ENCODE results near the gene MICAL3. TPM values are rescaled to one million over a fixed set of nuclear protein-coding genes. Genes with fewer than 3 reads are reported as not detected.

MICAL3 gene
- total and polyA plus RNA-seq, 2 of the 8 experiments (the other 6 are each of a cell fraction or from before 2014, with no cell fraction given): 8.3 to 41.8 TPM

GRCh38 chr22:18033204-18033998, 9.0 kb upstream of the MICAL3 start:
- TF ChIP-seq MAFK (IDR thresholded peaks at IDR 0.05; ENCODE audit: low read depth, low read length) (no peak), KDM4A (IDR thresholded peaks at IDR 0.05; ENCODE audit: low read depth, low read length, severe bottlenecking) (no peak), POLR2A (IDR thresholded peaks at IDR 0.05; ENCODE audit: control extremely low read depth in 1 of 2, low read depth in 2 of 2, low read length in 2 of 2) (no peak), GABPA (IDR thresholded peaks at IDR 0.05; ENCODE audit: borderline replicate concordance, insufficient read depth, low read length) (no peak), RAD21 (IDR thresholded peaks at IDR 0.05 in 1 of 2, conservative IDR thresholded peaks at IDR 0.05 in 1 of 2; ENCODE audit: low read depth in 2 of 2, low read length in 2 of 2) (no peak), JUN (IDR thresholded peaks at IDR 0.05; ENCODE audit: low read depth, low read length) (no peak), E2F6 (IDR thresholded peaks at IDR 0.05) (no peak), TAF7 (optimal IDR thresholded peaks at IDR 0.05; ENCODE audit: borderline replicate concordance, low read depth, low read length) (no peak)
- TF ChIP-seq, protein P1, sequence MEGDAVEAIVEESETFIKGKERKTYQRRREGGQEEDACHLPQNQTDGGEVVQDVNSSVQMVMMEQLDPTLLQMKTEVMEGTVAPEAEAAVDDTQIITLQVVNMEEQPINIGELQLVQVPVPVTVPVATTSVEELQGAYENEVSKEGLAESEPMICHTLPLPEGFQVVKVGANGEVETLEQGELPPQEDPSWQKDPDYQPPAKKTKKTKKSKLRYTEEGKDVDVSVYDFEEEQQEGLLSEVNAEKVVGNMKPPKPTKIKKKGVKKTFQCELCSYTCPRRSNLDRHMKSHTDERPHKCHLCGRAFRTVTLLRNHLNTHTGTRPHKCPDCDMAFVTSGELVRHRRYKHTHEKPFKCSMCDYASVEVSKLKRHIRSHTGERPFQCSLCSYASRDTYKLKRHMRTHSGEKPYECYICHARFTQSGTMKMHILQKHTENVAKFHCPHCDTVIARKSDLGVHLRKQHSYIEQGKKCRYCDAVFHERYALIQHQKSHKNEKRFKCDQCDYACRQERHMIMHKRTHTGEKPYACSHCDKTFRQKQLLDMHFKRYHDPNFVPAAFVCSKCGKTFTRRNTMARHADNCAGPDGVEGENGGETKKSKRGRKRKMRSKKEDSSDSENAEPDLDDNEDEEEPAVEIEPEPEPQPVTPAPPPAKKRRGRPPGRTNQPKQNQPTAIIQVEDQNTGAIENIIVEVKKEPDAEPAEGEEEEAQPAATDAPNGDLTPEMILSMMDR (IDR thresholded peaks at IDR 0.05; ENCODE audit: control extremely low read depth in 1 of 3, insufficient read depth in 1 of 3, low read depth in 1 of 3, low read length in 3 of 3): no peak
- H3K4me2 ChIP-seq (ENCODE audit: insufficient read depth in 1 of 2, low read depth in 2 of 2, low read length in 2 of 2): no peak overlapping the region
- 85% methylated on average over 6 of the region's 6 CpGs; no CpG with 5 or more reads in 1 of the 2 experiments for WGBS, 2 experiments (ENCODE audit: extremely low coverage in 1 of 2, insufficient coverage in 1 of 2, insufficient read length in 1 of 2, insufficient replicate concordance in 2 of 2, low coverage in 1 of 2, low lambda C conversion rate in 2 of 2, missing lambda C conversion rate in 1 of 2)
- no peak overlapping the region for H2BK15ac ChIP-seq (ENCODE audit: low read length)
- H3K4me3 ChIP-seq (ENCODE audit: extremely low read depth in 1 of 4, insufficient read depth in 2 of 4, low read depth in 3 of 4, low read length in 4 of 4): no peak overlapping the region
- DNase-seq (ENCODE audit: low read depth in 1 of 2, low spot score in 2 of 2) (no peak), FAIRE-seq (no peak)
- H2AK5ac ChIP-seq (ENCODE audit: low read depth, low read length): no peak overlapping the region
- H4K8ac ChIP-seq (ENCODE audit: extremely low read depth, insufficient read depth, low read length): no peak overlapping the region
- peaks cover 0 to 2% (median 1%) of the 10 kb centered on the region in 4 experiments; a peak in 1 of 7 replicates for H3K4me1 ChIP-seq (replicated peaks in 1 of 4; ENCODE audit: control insufficient read depth in 3 of 4, insufficient read depth in 4 of 4, low read length in 3 of 4)
- H4K91ac ChIP-seq (replicated peaks; ENCODE audit: insufficient read length, low read length): no peak overlapping the region
- no peak overlapping the region for H2BK20ac ChIP-seq (ENCODE audit: low read length)
- H3K23me2 ChIP-seq (ENCODE audit: low read depth, low read length): no peaks in the 10 kb centered on the region
- H3K27me3 ChIP-seq (replicated peaks in 1 of 4; ENCODE audit: control insufficient read depth in 3 of 4, extremely low read depth in 1 of 4, insufficient read depth in 3 of 4, low read length in 3 of 4): no peaks in the 10 kb centered on the region
- H3K79me1 ChIP-seq (ENCODE audit: low read depth, low read length): no peaks in the 10 kb centered on the region
- peaks cover 0 to under 1% of the 10 kb centered on the region in 2 experiments for H4K20me1 ChIP-seq (replicated peaks in 1 of 2; ENCODE audit: control insufficient read depth in 1 of 2, insufficient read depth in 2 of 2, low read length in 2 of 2)
- no peaks in the 10 kb centered on the region for H3K36me3 ChIP-seq (ENCODE audit: control insufficient read depth in 2 of 4, insufficient read depth in 4 of 4, low read length in 3 of 4)
- H4K5ac ChIP-seq (ENCODE audit: insufficient read length, low read depth, low read length): no peak overlapping the region
- no peak overlapping the region for H2BK12ac ChIP-seq (ENCODE audit: low read depth, low read length)
- H3K14ac ChIP-seq (ENCODE audit: insufficient read length): no peak overlapping the region
- H3K4ac ChIP-seq (replicated peaks; ENCODE audit: insufficient read length, low read depth, low read length): no peak overlapping the region
- no peak overlapping the region for H2BK120ac ChIP-seq (replicated peaks; ENCODE audit: low read depth, low read length)
- no peak overlapping the region for H3K56ac ChIP-seq (replicated peaks; ENCODE audit: insufficient read length, low read depth, low read length)
- no peak overlapping the region for H2AFZ ChIP-seq (ENCODE audit: low read length)
- ChIA-PET CTCF (ENCODE audit: partially characterized antibody) (interaction anchor here (0.6 to 1.2 kb wide), 4 partner anchors 10 to 1697 kb away, joined by 3 read pairs; no protein-coding TSS in a partner anchor), POLR2A (ENCODE audit: partially characterized antibody) (no interaction called here)
- no peak overlapping the region for H3K23ac ChIP-seq (ENCODE audit: insufficient read length)
- no peak overlapping the region for H3K27ac ChIP-seq (ENCODE audit: low read depth, low read length)
- no peaks in the 10 kb centered on the region for H3K79me2 ChIP-seq (ENCODE audit: control insufficient read depth in 1 of 2, insufficient read depth in 2 of 2, low read length in 2 of 2)
- no peaks in the 10 kb centered on the region for H3K9me3 ChIP-seq (ENCODE audit: insufficient read depth in 2 of 2, low read depth in 1 of 2, low read length in 1 of 2)
- no peak overlapping the region for H3K9ac ChIP-seq (replicated peaks in 1 of 4; ENCODE audit: extremely low read depth in 1 of 4, low read depth in 3 of 4, low read length in 3 of 4)
- no peak overlapping the region for H3K18ac ChIP-seq (ENCODE audit: extremely low read depth, low read length)
- no peak overlapping the region for H2BK5ac ChIP-seq (ENCODE audit: low read depth, low read length)
